LNCaP clone FGC (cell line): Measurements from ENCODE around the gene TNS1.

Experiments used
- DNase-seq: peaks from one replicate; pipeline ENCODE4 v3.0.0-alpha.2; 2011; ENCODE audit warnings: low read depth
- H3K4me3 ChIP-seq: 2 replicates; pipeline ENCODE4 v1.5.1; 2011; ENCODE audit warnings: mild to moderate bottlenecking, low read depth, low read length, control low read depth
- CTCF ChIP-seq: IDR thresholded peaks from 2 replicates; pipeline ENCODE4 v1.5.1; 2012; ENCODE audit warnings: mild to moderate bottlenecking; ENCODE audit not compliant: control insufficient read depth, insufficient read depth; ENCODE audit errors: extremely low read depth

The TNS1 gene

GRCh38 chr2:217906798-217907197 lies 96.0 kb downstream of the TNS1 start:
- TF ChIP-seq CTCF: no peak
- H3K4me3 ChIP-seq: no peak overlapping the region
- DNase-seq: no peak

- H3K4me3 ChIP-seq: no peak overlapping the region
- no peak for TF ChIP-seq CTCF
- no peak for DNase-seq
These were observed 96.9 kb downstream of the TNS1 start for GRCh38 chr2:217905896-217906295.

GRCh38 chr2:217905395-217905794 lies 97.4 kb downstream of the TNS1 start:
- no peak overlapping the region for H3K4me3 ChIP-seq
- DNase-seq: no peak
- TF ChIP-seq CTCF: no peak

- no peak for DNase-seq
- no peak for TF ChIP-seq CTCF
These were observed 98.2 kb downstream of the TNS1 start for GRCh38 chr2:217904614-217904965.

GRCh38 chr2:217903859-217904613 lies 98.8 kb downstream of the TNS1 start:
- no peak for DNase-seq
- H3K4me3 ChIP-seq: no peak overlapping the region
- no peak for TF ChIP-seq CTCF

More at GRCh38 chr2:217904614-217904965, 98.2 kb downstream of the TNS1 start:
- no peak overlapping the region for H3K4me3 ChIP-seq

- DNase-seq: no peak
- no peak for TF ChIP-seq CTCF
- H3K4me3 ChIP-seq: no peak overlapping the region
These were observed 99.5 kb downstream of the TNS1 start for GRCh38 chr2:217903142-217903858.
